Endothelial cell of umbilical vein (primary cell): ENCODE measurements around the gene C9orf78. TPM values are rescaled to one million over a fixed set of nuclear protein-coding genes. Genes with fewer than 3 reads are reported as not detected.

ENCODE experiments used
- BruUV-seq: library from RNA; stranded (reverse); fragments of 400-500 nt; replicated peaks from 2 replicates; lab custom pipeline; 2021; lab: Mats Ljungman, UMichigan
- CTCF ChIA-PET: fragments of 300-600, 350-600 bp; sonication (Branson Sonifier 250); formaldehyde crosslinking; loops from one replicate; lab custom pipeline; 2021; ENCODE audit warnings: antibody characterized with exemption, inconsistent platforms; lab: Charles Lee
- POLR2A ChIA-PET: fragments of 300-600, 350-600 bp; sonication (Branson Sonifier 250); formaldehyde crosslinking; loops from one replicate; lab custom pipeline; 2021; ENCODE audit warnings: antibody characterized with exemption, inconsistent platforms; lab: Charles Lee
- DNase-seq: peaks from one replicate; pipeline ENCODE4 v3.0.0-alpha.2; 2011; ENCODE audit warnings: low read depth, low spot score
- FAIRE-seq: peaks from 2 replicates; lab custom pipeline; 2011; peaks lifted over from hg19 to GRCh38; lab: Jason Lieb, UNC
- H2AFZ ChIP-seq: 2 replicates; pipeline ENCODE4 v1.6.0; 2012; ENCODE audit warnings: low read depth, low read length, control low read depth, inconsistent platforms
- H3K27ac ChIP-seq: 2 replicates; pipeline ENCODE4 v1.5.1; 2011; ENCODE audit warnings: low read depth, mild to moderate bottlenecking, control low read depth, low read length, moderate library complexity; ENCODE audit not compliant: insufficient read depth
- H3K27me3 ChIP-seq, 2 experiments: 2 replicates each; pipeline versions ENCODE4 v1.6.0 to v1.6.1; 2011; ENCODE audit warnings: low read length in 2 of 2, mixed read lengths in 1 of 2; ENCODE audit not compliant: control insufficient read depth in 2 of 2, insufficient read depth in 2 of 2
- H3K36me3 ChIP-seq, 2 experiments: 2 replicates in 1 of 2; 3 replicates in 1 of 2; pipeline ENCODE4 v1.5.1; 2011; ENCODE audit warnings: low read length in 2 of 2, mild to moderate bottlenecking in 1 of 2, moderate library complexity in 1 of 2; ENCODE audit not compliant: control insufficient read depth in 2 of 2, insufficient read depth in 2 of 2; ENCODE audit errors: extremely low read depth in 1 of 2
- H3K4me1 ChIP-seq: 3 replicates; pipeline ENCODE4 v1.5.1; 2011; ENCODE audit warnings: mild to moderate bottlenecking, low read length; ENCODE audit not compliant: control insufficient read depth, insufficient read depth; ENCODE audit errors: extremely low read depth
- H3K4me2 ChIP-seq: 2 replicates; pipeline ENCODE4 v1.6.1; 2011; ENCODE audit warnings: low read length, control low read depth, mixed read lengths; ENCODE audit not compliant: insufficient read depth
- H3K4me3 ChIP-seq, 3 experiments: fragments of 200-600 bp in 1 of 3; sonication (generic), shearing (Covaris generic) in 1 of 3; replicated peaks in 1 of 3; 2 replicates each; pipeline ENCODE4 v1.5.1; 2011 to 2016; ENCODE audit warnings: control low read depth in 3 of 3, low read length in 3 of 3, mild to moderate bottlenecking in 2 of 3, inconsistent platforms in 1 of 3, low read depth in 1 of 3, moderate library complexity in 1 of 3; ENCODE audit not compliant: insufficient read depth in 1 of 3
- H3K79me2 ChIP-seq: 2 replicates; pipeline ENCODE4 v1.6.0; 2012; ENCODE audit warnings: low read length, inconsistent platforms; ENCODE audit not compliant: control insufficient read depth, insufficient read depth
- H3K9ac ChIP-seq: replicated peaks from 2 replicates; pipeline ENCODE3; 2011; ENCODE audit warnings: low read length, control low read depth; ENCODE audit not compliant: insufficient read depth; ENCODE audit errors: extremely low read depth
- H3K9me1 ChIP-seq: replicated peaks from 3 replicates; pipeline ENCODE4 v1.6.0; 2011; ENCODE audit warnings: mild to moderate bottlenecking, low read length; ENCODE audit not compliant: control insufficient read depth, insufficient read depth; ENCODE audit errors: extremely low read depth
- H3K9me3 ChIP-seq: replicated peaks from 2 replicates; pipeline ENCODE4 v1.5.1; 2012; ENCODE audit warnings: low read length, inconsistent platforms; ENCODE audit not compliant: control insufficient read depth, insufficient read depth
- H4K20me1 ChIP-seq: replicated peaks from 2 replicates; pipeline ENCODE3; 2011; ENCODE audit warnings: mild to moderate bottlenecking, low read length; ENCODE audit not compliant: control insufficient read depth, insufficient read depth; ENCODE audit errors: extremely low read depth
- EZH2 ChIP-seq: IDR thresholded peaks from 2 replicates; pipeline ENCODE4 v1.6.1; 2012; ENCODE audit warnings: borderline replicate concordance, low read depth, mild to moderate bottlenecking, moderate library complexity, low read length, inconsistent platforms; ENCODE audit not compliant: severe bottlenecking
- FOS ChIP-seq: IDR thresholded peaks from 2 replicates; pipeline ENCODE4 v1.6.1; 2011; ENCODE audit warnings: mild to moderate bottlenecking, low read length, moderate library complexity, borderline replicate concordance; ENCODE audit not compliant: insufficient read depth
- GATA2 ChIP-seq: IDR thresholded peaks from 2 replicates; pipeline ENCODE4 v1.7.0; 2011; ENCODE audit warnings: low read depth, mild to moderate bottlenecking, moderate library complexity, mixed read lengths, low read length; ENCODE audit not compliant: insufficient read length, insufficient read depth
- JUN ChIP-seq: IDR thresholded peaks from 2 replicates; pipeline ENCODE4 v1.6.1; 2011; ENCODE audit warnings: borderline replicate concordance, low read depth; ENCODE audit not compliant: insufficient read length, insufficient read depth
- MYC ChIP-seq: IDR thresholded peaks from one replicate; pipeline ENCODE4 v1.6.1; 2011; ENCODE audit warnings: mild to moderate bottlenecking, low read depth, low read length
- POLR2A ChIP-seq: IDR thresholded peaks from 2 replicates; pipeline ENCODE4 v1.6.1; 2012; ENCODE audit warnings: low read depth, mild to moderate bottlenecking, control low read depth, low read length
- POLR2AphosphoS5 ChIP-seq: IDR thresholded peaks from 2 replicates; pipeline ENCODE4 v1.6.1; 2012; ENCODE audit warnings: low read depth, mild to moderate bottlenecking, control low read depth, low read length, moderate library complexity; ENCODE audit not compliant: insufficient read depth
- dilution Hi-C: fragments of 300-500 bp; cut with MboI; formaldehyde crosslinking; loops from one replicate; pipeline ENCODE4 v1.15.0; 2019; ENCODE audit warnings: low sequenced_read_pairs; ENCODE audit not compliant: extremely low pct_ligation_motif_present
- intact Hi-C: fragments of 100-400 bp; cut with micrococcal nuclease; formaldehyde crosslinking; loops from one replicate; pipeline ENCODE4 v1.10.0; 2022
- polyA plus RNA-seq, 4 experiments: library from polyadenylated mRNA; depleted of rRNA in 3 of 4; stranded (reverse) in 3 of 4; unstranded in 1 of 4; fragments of >200 nt; gene quantifications; 2 replicates each; pipeline versions ENCODE4 v1.2.1 to v1.2.3, GENCODE V29; 2011 to 2012; ENCODE audit warnings: missing spikeins in 1 of 4
- total RNA-seq: library from RNA; stranded (reverse); gene quantifications from 2 replicates; pipeline ENCODE4 v1.2.3, GENCODE V29; 2021
- TF ChIP-seq, protein P1 (sequence below): IDR thresholded peaks from 2 replicates; pipeline ENCODE4 v1.6.1; 2011; ENCODE audit not compliant: insufficient read depth, insufficient read length
- TF ChIP-seq, protein P2 (sequence below), 2 donors: IDR thresholded peaks; 1 replicate in 1 of 2; 2 replicates in 1 of 2; pipeline ENCODE4 v1.5.1; 2011; ENCODE audit warnings: low read length in 2 of 2, mild to moderate bottlenecking in 2 of 2, moderate library complexity in 2 of 2, control low read depth in 1 of 2, inconsistent platforms in 1 of 2, low read depth in 1 of 2; ENCODE audit not compliant: insufficient read depth in 1 of 2; ENCODE audit errors: extremely low read depth in 1 of 2

The C9orf78 gene
- total and polyA plus RNA-seq, 2 donors (not counting 3 experiments of a cell fraction or from before 2014, with no cell fraction given) = 17.9 to 34.6 TPM

DNA sequence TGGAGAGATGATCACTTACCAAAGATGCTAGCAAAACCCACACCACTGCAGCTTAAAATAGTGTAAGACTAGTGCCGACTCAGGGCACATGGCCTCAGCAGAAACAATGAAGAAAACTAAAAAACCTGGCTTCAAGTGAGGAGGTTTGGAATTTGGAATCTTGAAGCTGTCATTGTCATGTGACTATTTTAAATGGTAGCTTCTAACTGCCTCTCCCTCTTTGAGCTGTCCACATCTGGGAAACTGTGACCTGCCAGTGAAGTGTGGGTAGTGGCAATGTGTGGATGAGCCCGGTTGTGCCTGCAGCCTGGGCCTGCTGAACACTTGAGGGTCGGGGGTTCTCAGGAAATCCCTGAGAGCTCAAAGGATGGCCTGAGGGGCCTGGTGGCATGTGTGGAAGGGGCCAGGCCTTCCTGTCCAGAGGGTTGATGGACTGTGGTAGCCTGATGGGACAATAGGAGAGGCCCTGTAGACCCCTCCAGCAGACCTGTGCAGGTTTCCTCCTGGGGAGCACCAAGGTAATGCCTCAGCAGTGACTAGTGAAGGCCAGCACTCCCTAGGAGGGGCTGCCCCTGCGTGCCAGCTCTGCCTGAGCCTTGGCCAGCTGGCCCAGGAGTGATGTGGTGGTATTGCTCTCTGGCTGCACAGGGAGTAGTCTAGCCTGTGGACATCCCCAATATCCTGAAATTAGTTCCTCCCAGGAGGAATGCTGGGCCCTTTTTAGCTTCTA, 13.8 kb upstream of the C9orf78 start:
- H3K27ac ChIP-seq = no peak overlapping the region
- H3K9me1 ChIP-seq = no peaks in the 10 kb centered on the region
- dilution Hi-C loops (no loop called here), intact Hi-C loops (no loop called here)
- DNase-seq (no peak), FAIRE-seq (no peak)
- H3K9ac ChIP-seq = no peak overlapping the region
- H3K4me1 ChIP-seq = peaks cover 2% of the 10 kb centered on the region
- no peak overlapping the region for H3K4me2 ChIP-seq
- H2AFZ ChIP-seq = no peak overlapping the region
- no TSS peak for BruUV-seq
- no peaks in the 10 kb centered on the region for H3K79me2 ChIP-seq
- ChIA-PET CTCF (interaction anchor here (1.8 kb wide), 1 partner anchor 10 kb away, joined by 5 read pairs; no protein-coding TSS in a partner anchor), POLR2A (no interaction called here)
- H3K4me3 ChIP-seq = no peak overlapping the region
- no peaks in the 10 kb centered on the region for H3K9me3 ChIP-seq
- H3K36me3 ChIP-seq = peaks cover 2 to 21% of the 10 kb centered on the region in 2 experiments
- TF ChIP-seq JUN (no peak), EZH2 (no peak), POLR2A (no peak), POLR2AphosphoS5 (no peak), GATA2 (no peak), FOS (no peak), MYC (no peak)
- TF ChIP-seq, protein P1, sequence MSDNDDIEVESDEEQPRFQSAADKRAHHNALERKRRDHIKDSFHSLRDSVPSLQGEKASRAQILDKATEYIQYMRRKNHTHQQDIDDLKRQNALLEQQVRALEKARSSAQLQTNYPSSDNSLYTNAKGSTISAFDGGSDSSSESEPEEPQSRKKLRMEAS = no peak
- TF ChIP-seq, protein P2, sequence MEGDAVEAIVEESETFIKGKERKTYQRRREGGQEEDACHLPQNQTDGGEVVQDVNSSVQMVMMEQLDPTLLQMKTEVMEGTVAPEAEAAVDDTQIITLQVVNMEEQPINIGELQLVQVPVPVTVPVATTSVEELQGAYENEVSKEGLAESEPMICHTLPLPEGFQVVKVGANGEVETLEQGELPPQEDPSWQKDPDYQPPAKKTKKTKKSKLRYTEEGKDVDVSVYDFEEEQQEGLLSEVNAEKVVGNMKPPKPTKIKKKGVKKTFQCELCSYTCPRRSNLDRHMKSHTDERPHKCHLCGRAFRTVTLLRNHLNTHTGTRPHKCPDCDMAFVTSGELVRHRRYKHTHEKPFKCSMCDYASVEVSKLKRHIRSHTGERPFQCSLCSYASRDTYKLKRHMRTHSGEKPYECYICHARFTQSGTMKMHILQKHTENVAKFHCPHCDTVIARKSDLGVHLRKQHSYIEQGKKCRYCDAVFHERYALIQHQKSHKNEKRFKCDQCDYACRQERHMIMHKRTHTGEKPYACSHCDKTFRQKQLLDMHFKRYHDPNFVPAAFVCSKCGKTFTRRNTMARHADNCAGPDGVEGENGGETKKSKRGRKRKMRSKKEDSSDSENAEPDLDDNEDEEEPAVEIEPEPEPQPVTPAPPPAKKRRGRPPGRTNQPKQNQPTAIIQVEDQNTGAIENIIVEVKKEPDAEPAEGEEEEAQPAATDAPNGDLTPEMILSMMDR (IDR thresholded peaks at IDR 0.05; ENCODE audit: extremely low read depth in 1 of 2, insufficient read depth in 1 of 2, low read depth in 1 of 2, low read length in 2 of 2) = no peak
- H4K20me1 ChIP-seq = no peaks in the 10 kb centered on the region
- no peaks in the 10 kb centered on the region for H3K27me3 ChIP-seq
